Type B pancreatic cell (in vitro differentiated cells): ENCODE measurements around the gene NTPCR. TPM values are rescaled to one million over a fixed set of nuclear protein-coding genes. Genes with fewer than 3 reads are reported as not detected.
A peak's percentile ranks its signal among the peaks of the same experiment; 100 is the strongest.

Source experiments
- DNase-seq: peaks from one replicate; pipeline ENCODE4 v3.0.0; 2021; ENCODE audit warnings: mixed read lengths; ENCODE audit not compliant: unreplicated experiment; ENCODE audit errors: extremely low spot score
- H3K27ac Mint-ChIP-seq: 2 replicates; pipeline ENCODE4 v1.8.0; 2021; ENCODE audit warnings: mild to moderate bottlenecking, mixed read lengths
- H3K27me3 Mint-ChIP-seq: 2 replicates; pipeline ENCODE4 v1.8.0; 2021; ENCODE audit warnings: mixed read lengths
- H3K36me3 Mint-ChIP-seq: 2 replicates; pipeline ENCODE4 v1.8.0; 2021; ENCODE audit warnings: mixed read lengths
- H3K4me1 Mint-ChIP-seq: one replicate; pipeline ENCODE4 v1.8.0; 2021; ENCODE audit warnings: mixed read lengths; ENCODE audit not compliant: unreplicated experiment
- H3K4me3 Mint-ChIP-seq: 2 replicates; pipeline ENCODE4 v1.8.0; 2021; ENCODE audit warnings: mild to moderate bottlenecking, mixed read lengths
- H3K9me3 Mint-ChIP-seq: 2 replicates; pipeline ENCODE4 v1.8.0; 2021; ENCODE audit warnings: mixed read lengths
- CTCF ChIP-seq: fragments of 200-600 bp; sonication (generic); conservative IDR thresholded peaks from 2 replicates; pipeline ENCODE4 v1.5.0; 2021; ENCODE audit warnings: antibody characterized with exemption, mild to moderate bottlenecking
- total RNA-seq: library from RNA; stranded (reverse); gene quantifications from 2 replicates; pipeline ENCODE4 v1.2.1, GENCODE V29; 2021; ENCODE audit warnings: low replicate concordance

Gene NTPCR
- total RNA-seq, 1 donor from 2014 or later = 57.1 TPM

- no peak for TF ChIP-seq CTCF
- Mint-ChIP-seq H3K36me3 (peaks cover 3% of the 10 kb centered on the region), H3K4me3 (no peak overlapping the region), H3K9me3 (no peaks in the 10 kb centered on the region), H3K4me1 (peaks cover 7% of the 10 kb centered on the region), H3K27ac (no peak overlapping the region), H3K27me3 (peaks cover 3% of the 10 kb centered on the region)
- no peak for DNase-seq
These were observed 10.1 kb upstream of the NTPCR start for GRCh38 chr1:232940262-232940661.

GRCh38 chr1:232942413-232943294 lies 7.8 kb upstream of the NTPCR start:
- peaks cover 7% of the 10 kb centered on the region for H3K4me1 Mint-ChIP-seq
- peaks cover 3% of the 10 kb centered on the region for H3K27me3 Mint-ChIP-seq
- no peak overlapping the region for H3K27ac Mint-ChIP-seq
- H3K4me3 Mint-ChIP-seq = no peak overlapping the region
- no peak for TF ChIP-seq CTCF
- H3K36me3 Mint-ChIP-seq = no peaks in the 10 kb centered on the region
- DNase-seq = no peak
- no peaks in the 10 kb centered on the region for H3K9me3 Mint-ChIP-seq

GRCh38 chr1:232943679-232944252 lies 6.6 kb upstream of the NTPCR start:
- H3K27ac Mint-ChIP-seq = no peak overlapping the region
- H3K9me3 Mint-ChIP-seq = no peaks in the 10 kb centered on the region
- DNase-seq = no peak
- no peak overlapping the region for H3K4me3 Mint-ChIP-seq
- no peaks in the 10 kb centered on the region for H3K36me3 Mint-ChIP-seq
- no peak for TF ChIP-seq CTCF
- H3K27me3 Mint-ChIP-seq = no peaks in the 10 kb centered on the region
- peaks cover 7% of the 10 kb centered on the region for H3K4me1 Mint-ChIP-seq

- no peak overlapping the region for H3K4me3 Mint-ChIP-seq
- H3K27ac Mint-ChIP-seq = no peak overlapping the region
- DNase-seq = no peak
These were observed 6.1 kb upstream of the NTPCR start for GRCh38 chr1:232944347-232944746.

GRCh38 chr1:232949636-232950196 lies 695 bp upstream of the NTPCR start:
- H3K36me3 Mint-ChIP-seq = peaks cover 3% of the 10 kb centered on the region
- no peak for DNase-seq
- peaks cover 4% of the 10 kb centered on the region for H3K9me3 Mint-ChIP-seq
- H3K27ac Mint-ChIP-seq = peak overlapping the region; percentile 94
- no peak for TF ChIP-seq CTCF
- H3K4me1 Mint-ChIP-seq = peaks cover 33% of the 10 kb centered on the region
- peak overlapping the region; percentile 98 for H3K4me3 Mint-ChIP-seq
- H3K27me3 Mint-ChIP-seq = no peaks in the 10 kb centered on the region

More at GRCh38 chr1:232944347-232944746, 6.1 kb upstream of the NTPCR start:
- peaks cover 10% of the 10 kb centered on the region for H3K4me1 Mint-ChIP-seq
- no peaks in the 10 kb centered on the region for H3K27me3 Mint-ChIP-seq
- TF ChIP-seq CTCF = no peak
- no peaks in the 10 kb centered on the region for H3K36me3 Mint-ChIP-seq
- H3K9me3 Mint-ChIP-seq = no peaks in the 10 kb centered on the region
